GM04503 (cell line): ENCODE data around the gene PTPN6.
"Not testable (repeated sequence)": the region's sequence is repeated elsewhere in the genome, so short reads cannot be mapped to it uniquely, and the experiment has no call there.

Experiments
- DNase-seq: peaks from one replicate; pipeline ENCODE4 v3.0.0-alpha.2; 2012; ENCODE audit warnings: low read depth

The PTPN6 gene

GRCh38 chr12:6950811-6951540 is at the start of gene PTPN6:
TSS of gene PTPN6 (plus strand) at chr12:6951356. CDS start at chr12:6951513, 157 bp downstream.
- DNase-seq = no peak

GRCh38 chr12:6902448-6902847 is 48.7 kb upstream of the PTPN6 start:
- DNase-seq = no peak

- no peak for DNase-seq
Observed at GRCh38 chr12:6903722-6904121, 47.4 kb upstream of the PTPN6 start.

GRCh38 chr12:6904280-6905276 is 46.6 kb upstream of the PTPN6 start, which contains the start of gene LRRC23:
TSS of gene LRRC23 (plus strand) at chr12:6904822. CDS start at chr12:6905634, 812 bp downstream.
- DNase-seq = peak; percentile 72

- no peak for DNase-seq
Observed at GRCh38 chr12:6905414-6906040, 45.6 kb upstream of the PTPN6 start.

GRCh38 chr12:6908141-6908540 is 43.0 kb upstream of the PTPN6 start:
- not testable (repeated sequence) for DNase-seq

- no peak for DNase-seq
Observed at GRCh38 chr12:6909421-6910145, 41.6 kb upstream of the PTPN6 start.

- DNase-seq = no peak
Observed at GRCh38 chr12:6912164-6912935, 38.8 kb upstream of the PTPN6 start.

GRCh38 chr12:6914246-6914946 is 36.8 kb upstream of the PTPN6 start, which contains the start of gene ENO2:
TSS of gene ENO2 (plus strand) at chr12:6914580. CDS start at chr12:6915833, 1,253 bp downstream.
- DNase-seq = no peak

- no peak for DNase-seq
Observed at GRCh38 chr12:6914947-6915788, 36.0 kb upstream of the PTPN6 start.

- no peak for DNase-seq
Observed at GRCh38 chr12:6915789-6916285, 35.3 kb upstream of the PTPN6 start.

GRCh38 chr12:6916426-6917200 is 34.5 kb upstream of the PTPN6 start:
- DNase-seq = no peak

- DNase-seq = no peak
Observed at GRCh38 chr12:6917491-6918231, 33.5 kb upstream of the PTPN6 start.

GRCh38 chr12:6919588-6919987 is 31.6 kb upstream of the PTPN6 start:
- no peak for DNase-seq

GRCh38 chr12:6921539-6921938 is 29.6 kb upstream of the PTPN6 start:
- no peak for DNase-seq

- no peak for DNase-seq
Observed at GRCh38 chr12:6921996-6922946, 28.9 kb upstream of the PTPN6 start.
